ENCODE results near the gene SUN3.

DNA sequence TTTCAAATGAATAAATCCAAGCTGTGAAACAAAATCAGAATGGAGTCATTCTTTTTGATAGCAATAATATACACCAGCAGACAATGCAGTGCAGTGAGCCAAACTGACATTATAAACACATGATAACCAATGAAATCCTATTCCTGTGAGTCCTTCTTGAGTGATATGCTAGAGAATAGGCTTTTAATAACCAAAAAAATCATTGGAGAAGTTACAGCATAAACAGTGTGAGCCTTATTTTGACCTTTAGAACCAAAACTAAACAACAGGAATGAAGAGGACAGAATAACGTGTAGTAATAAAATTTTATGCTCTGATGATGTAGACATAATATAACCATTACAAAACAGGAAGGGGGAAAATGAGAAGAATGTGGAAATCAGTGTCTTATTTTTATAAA lies 58.1 kb downstream of the SUN3 start:
- TF ChIP-seq, protein P1, sequence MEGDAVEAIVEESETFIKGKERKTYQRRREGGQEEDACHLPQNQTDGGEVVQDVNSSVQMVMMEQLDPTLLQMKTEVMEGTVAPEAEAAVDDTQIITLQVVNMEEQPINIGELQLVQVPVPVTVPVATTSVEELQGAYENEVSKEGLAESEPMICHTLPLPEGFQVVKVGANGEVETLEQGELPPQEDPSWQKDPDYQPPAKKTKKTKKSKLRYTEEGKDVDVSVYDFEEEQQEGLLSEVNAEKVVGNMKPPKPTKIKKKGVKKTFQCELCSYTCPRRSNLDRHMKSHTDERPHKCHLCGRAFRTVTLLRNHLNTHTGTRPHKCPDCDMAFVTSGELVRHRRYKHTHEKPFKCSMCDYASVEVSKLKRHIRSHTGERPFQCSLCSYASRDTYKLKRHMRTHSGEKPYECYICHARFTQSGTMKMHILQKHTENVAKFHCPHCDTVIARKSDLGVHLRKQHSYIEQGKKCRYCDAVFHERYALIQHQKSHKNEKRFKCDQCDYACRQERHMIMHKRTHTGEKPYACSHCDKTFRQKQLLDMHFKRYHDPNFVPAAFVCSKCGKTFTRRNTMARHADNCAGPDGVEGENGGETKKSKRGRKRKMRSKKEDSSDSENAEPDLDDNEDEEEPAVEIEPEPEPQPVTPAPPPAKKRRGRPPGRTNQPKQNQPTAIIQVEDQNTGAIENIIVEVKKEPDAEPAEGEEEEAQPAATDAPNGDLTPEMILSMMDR (conservative IDR thresholded peaks at IDR 0.05; ENCODE audit: low read length) = no peak
- TF ChIP-seq EZH2phosphoT487 (IDR thresholded peaks at IDR 0.05; ENCODE audit: borderline replicate concordance) = no peak

All from Loucy (cell line).